Right renal cortex interstitium (tissue), 3 donors: ENCODE data around the gene ARHGEF17. TPM values are rescaled to one million over a fixed set of nuclear protein-coding genes. Genes with fewer than 3 reads are reported as not detected.

Experiments
- DNase-seq, 3 donors: peaks; one replicate each; pipeline ENCODE4 v3.0.0-alpha.2; 2013; ENCODE audit warnings: low read depth in 3 of 3, low spot score in 2 of 3
- polyA plus RNA-seq, 3 donors: library from polyadenylated mRNA; unstranded; fragments of 120-200 nt; gene quantifications; one replicate each; pipeline ENCODE4 v1.2.1, GENCODE V29; 2013; ENCODE audit not compliant: insufficient read length in 3 of 3

The ARHGEF17 gene
- polyA plus RNA-seq, 3 donors, result 70.2 to 73.5 (median 71.0) TPM

- no peak for DNase-seq
Observed at GRCh38 chr11:73290536-73290935, 17.5 kb upstream of the ARHGEF17 start.

- DNase-seq, result no peak
Observed at GRCh38 chr11:73291196-73291595, 16.9 kb upstream of the ARHGEF17 start.

- DNase-seq, result no peak
Observed at GRCh38 chr11:73291781-73292524, 16.1 kb upstream of the ARHGEF17 start.

- DNase-seq, result no peak
Observed at GRCh38 chr11:73292525-73292894, 15.6 kb upstream of the ARHGEF17 start.

- no peak for DNase-seq
Observed at GRCh38 chr11:73293356-73293936, 14.6 kb upstream of the ARHGEF17 start.

- DNase-seq, result no peak
Observed at GRCh38 chr11:73294604-73295003, 13.5 kb upstream of the ARHGEF17 start.

- peak in 2 of 3 donors; percentile 32 to 67 for DNase-seq
Observed at GRCh38 chr11:73295241-73295995, 12.7 kb upstream of the ARHGEF17 start.

- DNase-seq, result no peak
Observed at GRCh38 chr11:73295996-73296318, 12.1 kb upstream of the ARHGEF17 start.

- no peak for DNase-seq
Observed at GRCh38 chr11:73296501-73297230, 11.4 kb upstream of the ARHGEF17 start.

GRCh38 chr11:73297231-73297590 lies 10.9 kb upstream of the ARHGEF17 start:
- DNase-seq, result no peak

- DNase-seq, result no peak
Observed at GRCh38 chr11:73297702-73298101, 10.4 kb upstream of the ARHGEF17 start.

GRCh38 chr11:73298233-73298632 lies 9.8 kb upstream of the ARHGEF17 start:
- no peak for DNase-seq

- no peak for DNase-seq
Observed at GRCh38 chr11:73299751-73300150, 8.3 kb upstream of the ARHGEF17 start.

- DNase-seq, result no peak
Observed at GRCh38 chr11:73306069-73306841, 1.8 kb upstream of the ARHGEF17 start.

GRCh38 chr11:73306977-73307322 lies 1.1 kb upstream of the ARHGEF17 start:
- no peak for DNase-seq

- DNase-seq, result peak in 2 of 3 donors; percentile 95 to 97
Observed at GRCh38 chr11:73307323-73308002, 613 bp upstream of the ARHGEF17 start.

GRCh38 chr11:73308961-73309919 lies 1.2 kb downstream of the ARHGEF17 start:
- DNase-seq, result no peak

- no peak for DNase-seq
Observed at GRCh38 chr11:73310076-73310475, 2.0 kb downstream of the ARHGEF17 start.
